Measurements from ENCODE around the gene SEC14L1.

Gene SEC14L1

GRCh38 chr17:77130525-77130924 lies 10.2 kb upstream of the SEC14L1 start (continued):
- TF ChIP-seq ZNF747 (tag by site-specific recombination; IDR thresholded peaks at IDR 0.05) (no peak), ZBTB48 (tag by site-specific recombination; IDR thresholded peaks at IDR 0.05) (no peak)

DNA sequence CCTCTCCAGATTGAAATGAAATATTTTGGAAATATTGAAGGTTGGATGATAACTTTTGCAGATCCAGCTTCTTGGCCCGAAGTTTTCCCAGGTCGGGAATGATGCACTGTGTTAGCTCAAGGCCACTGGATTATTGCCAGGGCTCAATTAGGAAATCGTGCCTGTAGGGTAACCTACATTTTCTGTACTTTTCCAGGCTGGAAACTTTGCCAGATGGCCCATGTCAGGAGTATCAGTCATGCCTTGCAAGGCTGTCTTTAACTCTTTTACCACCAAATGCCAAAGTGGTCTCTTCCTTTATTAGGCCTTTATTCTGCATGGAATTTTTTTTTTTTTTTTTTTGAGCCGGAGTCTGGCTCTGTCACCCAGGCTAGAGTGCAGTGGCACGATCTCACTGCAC lies 8.9 kb upstream of the SEC14L1 start:
- Histone ChIP-seq H3K27ac (ENCODE audit: extremely low read depth, low read depth, low read length) (no peak overlapping the region), H3K4me3 (ENCODE audit: low read depth, low read length) (no peak overlapping the region), H3K36me3 (ENCODE audit: control insufficient read depth in 2 of 2, insufficient read depth in 1 of 2, low read length in 2 of 2) (no peaks in the 10 kb centered on the region), H3K9me3 (ENCODE audit: control insufficient read depth, insufficient read depth, low read depth, low read length) (no peaks in the 10 kb centered on the region), H3K4me1 (ENCODE audit: control insufficient read depth, insufficient read depth, low read length) (no peaks in the 10 kb centered on the region)
- POLR2A ChIA-PET, result interaction anchor here (4.1 kb wide), 1 partner anchor 8 kb away, joined by 29 read pairs; the partner anchor contains the start of gene SEC14L1
- peak; percentile 81 for TF ChIP-seq PRDM10 (tag by site-specific recombination; IDR thresholded peaks at IDR 0.05)
- no peak for TF ChIP-seq GLI2 (tag by site-specific recombination; IDR thresholded peaks at IDR 0.05; ENCODE audit: borderline replicate concordance, low read depth)
- TF ChIP-seq REPIN1 (tag by site-specific recombination; IDR thresholded peaks at IDR 0.05; ENCODE audit: low read depth), result no peak
- no peak for TF ChIP-seq GLI4 (tag by site-specific recombination; IDR thresholded peaks at IDR 0.05)
- no peak for TF ChIP-seq ZNF677 (tag by site-specific recombination; IDR thresholded peaks at IDR 0.05)
- no peak for TF ChIP-seq ZBTB1 (tag by site-specific recombination; IDR thresholded peaks at IDR 0.05)
- TF ChIP-seq ZBTB11 (tag by site-specific recombination; conservative IDR thresholded peaks at IDR 0.05; ENCODE audit: low read depth), result no peak
- TF ChIP-seq ZSCAN30 (tag by site-specific recombination; IDR thresholded peaks at IDR 0.05), result no peak
- TF ChIP-seq ZNF391 (tag by site-specific recombination; IDR thresholded peaks at IDR 0.05; ENCODE audit: borderline replicate concordance, low read depth), result no peak
- no peak for TF ChIP-seq KLF16 (tag by site-specific recombination; IDR thresholded peaks at IDR 0.05)
- TF ChIP-seq ZNF830 (tag by site-specific recombination; IDR thresholded peaks at IDR 0.05; ENCODE audit: low read depth), result no peak
- no peak for TF ChIP-seq ZNF549 (tag by site-specific recombination; IDR thresholded peaks at IDR 0.05)
- TF ChIP-seq YY2 (tag by site-specific recombination; IDR thresholded peaks at IDR 0.05), result no peak
- TF ChIP-seq ZBTB8A (tag by site-specific recombination; IDR thresholded peaks at IDR 0.05), result peak; percentile 35; the same call in 1 of the 2 replicates
- no peak for TF ChIP-seq ZNF266 (tag by site-specific recombination; IDR thresholded peaks at IDR 0.05; ENCODE audit: low read depth)
- CTCF ChIA-PET, result interaction anchor here (0.6 kb wide), 2 partner anchors 24 to 36 kb away, joined by 3 read pairs; no protein-coding TSS in a partner anchor
